ENCODE measurements around the gene NEMP1. TPM values are rescaled to one million over a fixed set of nuclear protein-coding genes. Genes with fewer than 3 reads are reported as not detected.
A peak's percentile ranks its signal among the peaks of the same experiment; 100 is the strongest.

The NEMP1 gene
- total and polyA plus RNA-seq, 2 of the 13 experiments (the other 11 are each of a cell fraction or from before 2014, with no cell fraction given): 11.4 to 12.9 TPM

DNA sequence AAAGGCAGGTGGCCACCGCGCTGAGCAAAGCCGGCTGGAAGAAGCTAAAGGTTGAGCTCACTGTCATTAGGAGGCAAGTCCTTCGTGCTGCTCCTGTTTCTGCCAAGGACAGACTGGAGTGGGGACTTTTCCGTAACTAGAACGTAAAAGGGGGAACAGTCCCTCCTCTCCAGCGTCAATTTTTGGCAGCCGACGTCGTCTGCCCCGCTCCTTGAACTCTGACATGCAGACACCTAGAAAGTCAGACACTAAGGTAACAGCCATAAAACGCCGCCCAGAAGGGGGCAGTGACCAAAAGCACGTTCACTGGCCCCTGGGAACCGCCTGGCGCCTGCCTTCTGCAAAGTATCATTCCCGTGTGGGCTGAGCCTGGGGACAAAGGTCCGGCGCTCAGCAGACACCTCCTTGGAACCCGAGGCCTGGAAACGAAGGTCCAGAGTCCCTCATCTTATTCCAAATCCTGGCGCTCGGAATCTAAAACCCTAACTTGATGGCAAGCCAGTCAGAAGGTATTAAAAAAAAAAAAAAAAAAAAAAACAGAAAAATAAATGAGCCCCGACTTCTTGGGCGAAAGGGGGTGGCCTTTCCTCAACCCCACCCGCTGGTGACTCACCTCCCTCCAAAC is 48.6 kb upstream of the NEMP1 start (continued):
- TF ChIP-seq, protein P1, sequence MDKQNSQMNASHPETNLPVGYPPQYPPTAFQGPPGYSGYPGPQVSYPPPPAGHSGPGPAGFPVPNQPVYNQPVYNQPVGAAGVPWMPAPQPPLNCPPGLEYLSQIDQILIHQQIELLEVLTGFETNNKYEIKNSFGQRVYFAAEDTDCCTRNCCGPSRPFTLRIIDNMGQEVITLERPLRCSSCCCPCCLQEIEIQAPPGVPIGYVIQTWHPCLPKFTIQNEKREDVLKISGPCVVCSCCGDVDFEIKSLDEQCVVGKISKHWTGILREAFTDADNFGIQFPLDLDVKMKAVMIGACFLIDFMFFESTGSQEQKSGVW (CRISPR knock-in tag; IDR thresholded peaks at IDR 0.05; ENCODE audit: borderline replicate concordance): no peak
- TF ChIP-seq ZNF331 (CRISPR knock-in tag; IDR thresholded peaks at IDR 0.05): peak; percentile 44; the same call in 1 of the 2 replicates
- TF ChIP-seq TGIF2 (CRISPR knock-in tag; IDR thresholded peaks at IDR 0.05): peak; percentile 10; the same call in 1 of the 2 replicates
- TF ChIP-seq FOSL2 (CRISPR knock-in tag; IDR thresholded peaks at IDR 0.05): peak; percentile 74; the same call in 1 of the 2 replicates
- peak; percentile 59; the same call in 1 of the 2 replicates for TF ChIP-seq EEA1 (CRISPR knock-in tag; IDR thresholded peaks at IDR 0.05; ENCODE audit: borderline replicate concordance)
- TF ChIP-seq ZNF724P (CRISPR knock-in tag; IDR thresholded peaks at IDR 0.05; ENCODE audit: borderline replicate concordance): 0 out of 2 replicates have a peak, but pooled peaks have one; percentile 59
- TF ChIP-seq, protein P2, sequence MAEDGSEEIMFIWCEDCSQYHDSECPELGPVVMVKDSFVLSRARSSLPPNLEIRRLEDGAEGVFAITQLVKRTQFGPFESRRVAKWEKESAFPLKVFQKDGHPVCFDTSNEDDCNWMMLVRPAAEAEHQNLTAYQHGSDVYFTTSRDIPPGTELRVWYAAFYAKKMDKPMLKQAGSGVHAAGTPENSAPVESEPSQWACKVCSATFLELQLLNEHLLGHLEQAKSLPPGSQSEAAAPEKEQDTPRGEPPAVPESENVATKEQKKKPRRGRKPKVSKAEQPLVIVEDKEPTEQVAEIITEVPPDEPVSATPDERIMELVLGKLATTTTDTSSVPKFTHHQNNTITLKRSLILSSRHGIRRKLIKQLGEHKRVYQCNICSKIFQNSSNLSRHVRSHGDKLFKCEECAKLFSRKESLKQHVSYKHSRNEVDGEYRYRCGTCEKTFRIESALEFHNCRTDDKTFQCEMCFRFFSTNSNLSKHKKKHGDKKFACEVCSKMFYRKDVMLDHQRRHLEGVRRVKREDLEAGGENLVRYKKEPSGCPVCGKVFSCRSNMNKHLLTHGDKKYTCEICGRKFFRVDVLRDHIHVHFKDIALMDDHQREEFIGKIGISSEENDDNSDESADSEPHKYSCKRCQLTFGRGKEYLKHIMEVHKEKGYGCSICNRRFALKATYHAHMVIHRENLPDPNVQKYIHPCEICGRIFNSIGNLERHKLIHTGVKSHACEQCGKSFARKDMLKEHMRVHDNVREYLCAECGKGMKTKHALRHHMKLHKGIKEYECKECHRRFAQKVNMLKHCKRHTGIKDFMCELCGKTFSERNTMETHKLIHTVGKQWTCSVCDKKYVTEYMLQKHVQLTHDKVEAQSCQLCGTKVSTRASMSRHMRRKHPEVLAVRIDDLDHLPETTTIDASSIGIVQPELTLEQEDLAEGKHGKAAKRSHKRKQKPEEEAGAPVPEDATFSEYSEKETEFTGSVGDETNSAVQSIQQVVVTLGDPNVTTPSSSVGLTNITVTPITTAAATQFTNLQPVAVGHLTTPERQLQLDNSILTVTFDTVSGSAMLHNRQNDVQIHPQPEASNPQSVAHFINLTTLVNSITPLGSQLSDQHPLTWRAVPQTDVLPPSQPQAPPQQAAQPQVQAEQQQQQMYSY (CRISPR knock-in tag; IDR thresholded peaks at IDR 0.05): 0 out of 2 replicates have a peak, but pooled peaks have one; percentile 29
- peak; percentile 15; the same call in 1 of the 2 replicates for TF ChIP-seq ETV5 (CRISPR knock-in tag; IDR thresholded peaks at IDR 0.05; ENCODE audit: borderline replicate concordance)
- TF ChIP-seq ZNF160 (CRISPR knock-in tag; IDR thresholded peaks at IDR 0.05): no peak
- no peak for TF ChIP-seq RNF2 (conservative IDR thresholded peaks at IDR 0.05; ENCODE audit: low read depth)
- TF ChIP-seq SRY (CRISPR knock-in tag; IDR thresholded peaks at IDR 0.05): no peak
- TF ChIP-seq ZNF570 (CRISPR knock-in tag; IDR thresholded peaks at IDR 0.05; ENCODE audit: borderline replicate concordance): no peak
- TF ChIP-seq XBP1 (CRISPR knock-in tag; IDR thresholded peaks at IDR 0.05): no peak
- TF ChIP-seq ATRX (CRISPR knock-in tag; IDR thresholded peaks at IDR 0.05; ENCODE audit: borderline replicate concordance): no peak
- no peak for TF ChIP-seq ZNF839 (CRISPR knock-in tag; IDR thresholded peaks at IDR 0.05; ENCODE audit: borderline replicate concordance)
- TF ChIP-seq ZNF879 (CRISPR knock-in tag; IDR thresholded peaks at IDR 0.05): no peak
- TF ChIP-seq, protein P3, sequence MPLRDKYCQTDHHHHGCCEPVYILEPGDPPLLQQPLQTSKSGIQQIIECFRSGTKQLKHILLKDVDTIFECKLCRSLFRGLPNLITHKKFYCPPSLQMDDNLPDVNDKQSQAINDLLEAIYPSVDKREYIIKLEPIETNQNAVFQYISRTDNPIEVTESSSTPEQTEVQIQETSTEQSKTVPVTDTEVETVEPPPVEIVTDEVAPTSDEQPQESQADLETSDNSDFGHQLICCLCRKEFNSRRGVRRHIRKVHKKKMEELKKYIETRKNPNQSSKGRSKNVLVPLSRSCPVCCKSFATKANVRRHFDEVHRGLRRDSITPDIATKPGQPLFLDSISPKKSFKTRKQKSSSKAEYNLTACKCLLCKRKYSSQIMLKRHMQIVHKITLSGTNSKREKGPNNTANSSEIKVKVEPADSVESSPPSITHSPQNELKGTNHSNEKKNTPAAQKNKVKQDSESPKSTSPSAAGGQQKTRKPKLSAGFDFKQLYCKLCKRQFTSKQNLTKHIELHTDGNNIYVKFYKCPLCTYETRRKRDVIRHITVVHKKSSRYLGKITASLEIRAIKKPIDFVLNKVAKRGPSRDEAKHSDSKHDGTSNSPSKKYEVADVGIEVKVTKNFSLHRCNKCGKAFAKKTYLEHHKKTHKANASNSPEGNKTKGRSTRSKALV (CRISPR knock-in tag; IDR thresholded peaks at IDR 0.05): peak; percentile 19; the same call in 1 of the 2 replicates
- TF ChIP-seq ERF (CRISPR knock-in tag; IDR thresholded peaks at IDR 0.05): peak; percentile 62
- TF ChIP-seq MYNN (CRISPR knock-in tag; IDR thresholded peaks at IDR 0.05; ENCODE audit: low read depth): no peak
- no peak for TF ChIP-seq RFX3 (CRISPR knock-in tag; IDR thresholded peaks at IDR 0.05)
- TF ChIP-seq HOXA7 (CRISPR knock-in tag; IDR thresholded peaks at IDR 0.05): no peak
- TF ChIP-seq, protein P4, sequence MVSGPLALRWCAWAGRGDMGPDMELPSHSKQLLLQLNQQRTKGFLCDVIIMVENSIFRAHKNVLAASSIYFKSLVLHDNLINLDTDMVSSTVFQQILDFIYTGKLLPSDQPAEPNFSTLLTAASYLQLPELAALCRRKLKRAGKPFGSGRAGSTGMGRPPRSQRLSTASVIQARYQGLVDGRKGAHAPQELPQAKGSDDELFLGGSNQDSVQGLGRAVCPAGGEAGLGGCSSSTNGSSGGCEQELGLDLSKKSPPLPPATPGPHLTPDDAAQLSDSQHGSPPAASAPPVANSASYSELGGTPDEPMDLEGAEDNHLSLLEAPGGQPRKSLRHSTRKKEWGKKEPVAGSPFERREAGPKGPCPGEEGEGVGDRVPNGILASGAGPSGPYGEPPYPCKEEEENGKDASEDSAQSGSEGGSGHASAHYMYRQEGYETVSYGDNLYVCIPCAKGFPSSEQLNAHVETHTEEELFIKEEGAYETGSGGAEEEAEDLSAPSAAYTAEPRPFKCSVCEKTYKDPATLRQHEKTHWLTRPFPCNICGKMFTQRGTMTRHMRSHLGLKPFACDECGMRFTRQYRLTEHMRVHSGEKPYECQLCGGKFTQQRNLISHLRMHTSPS (CRISPR knock-in tag; IDR thresholded peaks at IDR 0.05; ENCODE audit: low read depth): no peak
- no peak for TF ChIP-seq NR3C1 (CRISPR knock-in tag; IDR thresholded peaks at IDR 0.05)

Data from HepG2 (cell line).